Heart right ventricle (tissue), 16 donors: ENCODE measurements around the gene KCNV2. TPM values are rescaled to one million over a fixed set of nuclear protein-coding genes. Genes with fewer than 3 reads are reported as not detected.

Experiments
- ATAC-seq, 8 donors: fragments of 200-7000 bp; cut with Tn5 transposase; one replicate each; pipeline ENCODE4 v1.9.1; 2020; ENCODE audit warnings: mild to moderate bottlenecking in 8 of 8, moderate library complexity in 8 of 8, moderate number of reproducible peaks in 1 of 8
- DNase-seq, 2 donors: peaks; one replicate each; pipeline ENCODE4 v3.0.0-alpha.2; 2020
- H3K27ac ChIP-seq, 10 donors: fragments of 200-600 bp; sonication (generic) in 2 of 10; one replicate each; pipeline versions ENCODE4 v1.5.0 to v1.8.0; 2020 to 2022; ENCODE audit warnings: mild to moderate bottlenecking in 3 of 10
- H3K27me3 ChIP-seq, 7 donors: fragments of 200-600 bp; one replicate each; pipeline ENCODE4 v1.8.0; 2021 to 2022; ENCODE audit warnings: mild to moderate bottlenecking in 2 of 7
- H3K36me3 ChIP-seq, 9 donors: fragments of 200-600 bp; sonication (generic) in 1 of 9; one replicate each; pipeline versions ENCODE4 v1.5.0 to v1.8.0; 2020 to 2022; ENCODE audit warnings: mild to moderate bottlenecking in 2 of 9
- H3K4me1 ChIP-seq, 9 donors: fragments of 200-600 bp; sonication (generic) in 1 of 9; one replicate each; pipeline versions ENCODE4 v1.5.0 to v1.8.0; 2020 to 2022; ENCODE audit warnings: mild to moderate bottlenecking in 4 of 9
- H3K4me3 ChIP-seq, 10 donors: fragments of 200-600 bp; sonication (generic) in 2 of 10; one replicate each; pipeline versions ENCODE4 v1.5.0 to v1.8.0; 2020 to 2022; ENCODE audit warnings: mild to moderate bottlenecking in 7 of 10, moderate library complexity in 2 of 10
- H3K9me3 ChIP-seq, 11 donors: fragments of 200-600 bp in 10 of 11; sonication (generic) in 2 of 11; one replicate each; pipeline versions ENCODE4 v1.5.0 to v1.8.0; 2013 to 2022; ENCODE audit warnings: mild to moderate bottlenecking in 2 of 11, control low read depth in 1 of 11, moderate library complexity in 1 of 11
- CTCF ChIP-seq, 9 donors: fragments of 200-600 bp; sonication (generic) in 2 of 9; IDR thresholded peaks; one replicate each; pipeline versions ENCODE4 v1.5.0 to v1.8.0; 2021 to 2022; ENCODE audit warnings: antibody characterized with exemption in 9 of 9, mild to moderate bottlenecking in 5 of 9, moderate library complexity in 1 of 9
- WGBS, 2 donors: extraction: QIAGEN DNeasy Blood & Tissue Kit; methylation state at CpG; one replicate each; pipeline ENCODE4 v1.1.7; 2013; ENCODE audit warnings: inconsistent platforms in 1 of 2; 5-methylcytosine and 5-hydroxymethylcytosine counted together
- intact Hi-C, 10 donors: fragments of 100-400 bp; cut with DNase I; formaldehyde crosslinking; loops; one replicate each; pipeline versions ENCODE4 v1.11.1 to v1.14.2; 2022
- polyA plus RNA-seq, 2 donors: library from polyadenylated mRNA; stranded (reverse); fragments of 200-250 nt; gene quantifications; one replicate each; pipeline ENCODE4 v1.2.3, GENCODE V29; 2013
- total RNA-seq, 10 donors: library from RNA; stranded (reverse); fragmentation: NEBNext Ultra II Directional in 3 of 10; extraction: Animal tissue kit (Norgen Biotek cat#: 25700) in 3 of 10; gene quantifications; one replicate each; pipeline versions ENCODE4 v1.2.1 to v1.2.4, GENCODE V29; 2021 to 2023
- donor health status: Arrhythmogenic right ventricular cardiomyopathy.
- donor health status: ischemic (EF 13 %, LVEDD 7.1; RV severe dilation, severe dysfunction).
- donor health status: healthy with polysubstance abuse.
- donor health status: DM: no; HTN: yes; CAD: no.
- donor health status: DM: no; HTN: no; CAD: no.
- donor health status: ischemic (EF 25% LVEDD 6.9; RV normal size, moderate dysfunction).
- donor health status: ischemic (EF 25% LVEDD 5.7; RV mildly dilated, moderate dysfunction).
- donor health status: healthy.
- donor health status: DM: yes; HTN: yes; CAD: no.
- donor health status: Ischemic cardiomyopathy.
- donor health status: ischemic (EF 35%, LVEDD 5.7; RV mildly dilated, moderate dysfunction).
- donor health status: nonischemic (EF 11% LVEDD 7.7; RV severe dilation, severe dysfunction).
- donor health status: DM: yes; HTN: yes; CAD: no.
- donor health status: PGD.
- donor health status: ischemic (EF 29% LVEDD 5.4; RV normal size, mild dysfunction).
- donor health status: nonischemic (EF 23%, LVEDD 6.1; RV moderate dilation, normal function).

Gene KCNV2
- total and polyA plus RNA-seq, 12 donors: not detected

GRCh38 chr9:2727966-2728613 is 10.8 kb downstream of the KCNV2 start:
- H3K27ac ChIP-seq: peak overlapping the region in 3 of 10 donors; percentile 12 to 41 (median 24)
- H3K27me3 ChIP-seq: no peaks in the 10 kb centered on the region
- H3K9me3 ChIP-seq: no peaks in the 10 kb centered on the region
- peaks cover 0 to 26% (median 11%) of the 10 kb centered on the region in 9 donors for H3K4me1 ChIP-seq
- 13% methylated on average over 5 of the region's 5 CpGs for WGBS, 2 donors
- peak; percentile 46 to 89 (median 81) for ATAC-seq
- peak; percentile 36 to 85 (median 73) for TF ChIP-seq CTCF (IDR thresholded peaks at IDR 0.05)
- H3K36me3 ChIP-seq: no peaks in the 10 kb centered on the region
- H3K4me3 ChIP-seq: no peak overlapping the region
- peak in 1 of 2 donors; percentile 69 for DNase-seq
- intact Hi-C loops: loop anchor here in 8 of 10 donors (2.0 to 10.0 kb wide), 12 partner anchors 63 to 596 kb away; partner anchors contain the start of gene VLDLR (in 2 of the 8)

DNA sequence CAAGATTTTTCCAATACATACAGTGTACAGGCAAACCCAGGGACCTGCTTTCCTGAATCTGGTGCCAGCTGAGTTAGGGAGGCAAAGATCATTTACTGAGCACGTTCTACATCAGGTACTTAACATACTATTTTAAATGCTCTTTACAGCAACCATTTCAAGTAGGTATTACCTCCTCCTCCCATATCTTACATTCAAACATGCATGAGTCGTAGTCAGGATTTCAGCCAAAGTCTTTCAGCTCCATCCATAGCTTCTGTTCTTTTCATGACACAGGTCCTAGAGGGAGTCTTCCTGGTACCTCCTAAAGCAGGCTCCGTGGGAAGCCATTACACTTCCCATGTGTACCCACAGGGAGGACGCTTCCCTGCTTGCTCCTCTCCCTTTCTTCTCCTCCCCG is 11.7 kb downstream of the KCNV2 start:
- no peaks in the 10 kb centered on the region for H3K9me3 ChIP-seq
- DNase-seq (no peak), ATAC-seq (no peak)
- 79 to 81% methylated on average over 5 of the region's 5 CpGs for WGBS, 2 donors
- no peak for TF ChIP-seq CTCF (IDR thresholded peaks at IDR 0.05)
- intact Hi-C loops: loop anchor here in 8 of 10 donors (2.0 to 10.0 kb wide), 12 partner anchors 64 to 597 kb away; partner anchors contain the start of gene VLDLR (in 2 of the 8)
- H3K27ac ChIP-seq: no peak overlapping the region
- H3K4me3 ChIP-seq: no peak overlapping the region
- peaks cover 0 to 19% (median 11%) of the 10 kb centered on the region in 9 donors for H3K4me1 ChIP-seq
- no peaks in the 10 kb centered on the region for H3K27me3 ChIP-seq
- no peaks in the 10 kb centered on the region for H3K36me3 ChIP-seq

DNA sequence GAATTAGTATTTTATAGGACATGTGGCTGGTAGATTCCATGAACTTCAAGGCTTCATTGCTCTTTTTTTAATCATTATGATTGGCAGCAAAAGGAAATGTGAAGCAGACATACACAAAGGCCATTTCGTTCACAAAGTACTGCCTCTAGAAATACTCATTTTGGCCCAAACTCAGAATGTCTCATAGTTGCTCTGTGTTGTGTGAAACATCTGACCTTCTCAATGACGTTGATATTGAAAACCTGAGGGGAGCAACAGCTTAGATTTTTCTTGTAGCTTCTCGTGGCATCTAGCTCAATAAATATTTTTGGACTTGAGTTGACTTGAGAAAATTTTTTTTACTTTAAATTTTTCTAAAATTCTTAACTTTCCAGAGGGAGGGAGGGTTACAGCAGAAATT is 12.4 kb downstream of the KCNV2 start:
- H3K9me3 ChIP-seq: no peaks in the 10 kb centered on the region
- peak overlapping the region in 2 of 10 donors; percentile 28 to 40 for H3K27ac ChIP-seq
- peak in 1 of 8 donors; percentile 43 for ATAC-seq
- H3K36me3 ChIP-seq: no peaks in the 10 kb centered on the region
- H3K27me3 ChIP-seq: no peaks in the 10 kb centered on the region
- DNase-seq: no peak
- intact Hi-C loops: loop anchor here in 8 of 10 donors (2.0 to 10.0 kb wide), 13 partner anchors 65 to 597 kb away; partner anchors contain the start of gene VLDLR (in 2 of the 8)
- 54 to 70% methylated on average over 3 of the region's 3 CpGs for WGBS, 2 donors
- no peak overlapping the region for H3K4me3 ChIP-seq
- no peak for TF ChIP-seq CTCF (IDR thresholded peaks at IDR 0.05)
- H3K4me1 ChIP-seq: peaks cover 0 to 19% (median 11%) of the 10 kb centered on the region in 9 donors

DNA sequence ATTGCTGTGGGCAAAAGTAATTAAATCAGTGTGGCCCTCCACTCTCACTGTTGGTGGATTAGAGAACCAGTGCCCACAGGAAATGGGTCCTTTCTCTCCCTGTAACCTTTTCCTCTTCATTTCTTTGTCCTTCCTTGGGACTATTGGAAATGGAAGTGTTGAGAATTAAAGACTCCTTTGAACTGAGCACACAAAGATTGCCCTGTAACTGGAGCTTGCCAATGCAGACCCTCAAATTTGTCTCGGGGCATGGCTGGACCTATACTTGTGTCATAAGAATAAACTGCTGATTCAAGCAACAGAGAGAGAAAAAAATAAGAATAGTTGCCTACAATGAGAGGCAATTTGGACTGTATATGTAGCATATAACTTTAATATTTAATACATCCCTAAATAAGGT is 13.7 kb downstream of the KCNV2 start:
- no peak overlapping the region for H3K4me3 ChIP-seq
- ATAC-seq: no peak
- H3K4me1 ChIP-seq: peaks cover 0 to 19% (median 11%) of the 10 kb centered on the region in 9 donors
- H3K9me3 ChIP-seq: no peaks in the 10 kb centered on the region
- H3K27ac ChIP-seq: no peak overlapping the region
- no peaks in the 10 kb centered on the region for H3K27me3 ChIP-seq
- H3K36me3 ChIP-seq: no peaks in the 10 kb centered on the region
- no peak for DNase-seq
- TF ChIP-seq CTCF (IDR thresholded peaks at IDR 0.05): no peak
- intact Hi-C loops: loop anchor here in 2 of 10 donors (10.0 kb wide), 2 partner anchors 104 to 406 kb away; no protein-coding TSS in a partner anchor
- 95 to 100% methylated on average over 1 of the region's 1 CpG for WGBS, 2 donors
